A673 (cell line): Measurements from ENCODE around the gene AUP1. TPM values are rescaled to one million over a fixed set of nuclear protein-coding genes. Genes with fewer than 3 reads are reported as not detected.

ENCODE experiments used
- BruUV-seq: library from RNA; stranded (reverse); fragments of 400-500 nt; replicated peaks from 2 replicates; lab custom pipeline; 2021; lab: Mats Ljungman, UMichigan
- CTCF ChIA-PET: fragments of 300-600 bp; sonication (Branson Sonifier 250); formaldehyde crosslinking; loops from one replicate; lab custom pipeline; 2022; ENCODE audit warnings: antibody characterized with exemption; lab: Charles Lee
- POLR2A ChIA-PET: fragments of 300-600 bp; sonication (Branson Sonifier 250); formaldehyde crosslinking; loops from one replicate; lab custom pipeline; 2022; ENCODE audit warnings: antibody characterized with exemption; ENCODE audit not compliant: low non-redundant PET; lab: Charles Lee
- DNase-seq: peaks from one replicate; pipeline ENCODE4 v3.0.0-alpha.2; 2015; ENCODE audit warnings: low spot score
- H3K27ac ChIP-seq: fragments of 200-600 bp; sonication (generic); 2 replicates; pipeline ENCODE4 v1.5.1; 2016; ENCODE audit warnings: mixed run types, low read depth, mild to moderate bottlenecking, mixed read lengths, antibody characterized with exemption, low read length; ENCODE audit not compliant: poor library complexity, severe bottlenecking
- H3K27me3 ChIP-seq: fragments of 200-600 bp; sonication (generic); replicated peaks from 2 replicates; pipeline ENCODE4 v1.6.1; 2017; ENCODE audit warnings: mixed run types, low read depth, mild to moderate bottlenecking, mixed read lengths, antibody characterized with exemption, low read length; ENCODE audit not compliant: insufficient read depth, poor library complexity
- H3K36me3 ChIP-seq: fragments of 200-600 bp; sonication (generic); 2 replicates; pipeline ENCODE4 v1.6.1; 2016; ENCODE audit warnings: mixed run types, mild to moderate bottlenecking, mixed read lengths, antibody characterized with exemption, low read length; ENCODE audit not compliant: insufficient read depth, poor library complexity, severe bottlenecking
- H3K4me1 ChIP-seq: fragments of 200-600 bp; sonication (generic); 2 replicates; pipeline ENCODE4 v1.6.1; 2017; ENCODE audit warnings: mixed run types, mild to moderate bottlenecking, mixed read lengths, antibody characterized with exemption, low read length; ENCODE audit not compliant: insufficient read depth, poor library complexity, severe bottlenecking
- H3K4me3 ChIP-seq: fragments of 200-600 bp; sonication (generic); 2 replicates; pipeline ENCODE4 v1.5.1; 2016; ENCODE audit warnings: low read depth, mixed run types, mild to moderate bottlenecking, mixed read lengths, low read length; ENCODE audit not compliant: poor library complexity, severe bottlenecking
- H3K9me3 ChIP-seq: fragments of 200-600 bp; sonication (generic); 2 replicates; pipeline ENCODE4 v1.6.1; 2016; ENCODE audit warnings: mixed run types, low read depth, mild to moderate bottlenecking, mixed read lengths, antibody characterized with exemption, low read length; ENCODE audit not compliant: poor library complexity, severe bottlenecking
- CTCF ChIP-seq: fragments of 300-800, 200-600 bp; sonication (generic); conservative IDR thresholded peaks from 2 replicates; pipeline ENCODE4 v1.5.1; 2017; ENCODE audit warnings: low read depth, mild to moderate bottlenecking, antibody characterized with exemption, low read length, moderate library complexity, mixed read lengths
- EZH2 ChIP-seq: fragments of 200-600 bp; sonication (generic); IDR thresholded peaks from 2 replicates; pipeline ENCODE4 v1.6.1; 2017; ENCODE audit warnings: borderline replicate concordance, low read depth, mild to moderate bottlenecking, mixed read lengths, antibody characterized with exemption, low read length; ENCODE audit not compliant: poor library complexity, severe bottlenecking
- intact Hi-C: fragments of 100-400 bp; cut with micrococcal nuclease; formaldehyde crosslinking; loops from one replicate; pipeline ENCODE4 v1.10.0; 2022; ENCODE audit not compliant: unreplicated experiment
- total RNA-seq: library from RNA; stranded (reverse); gene quantifications from 2 replicates; pipeline ENCODE4 v1.2.3, GENCODE V29; 2021

AUP1 gene
- total RNA-seq, 1 experiment from 2014 or later, result 126 TPM

DNA sequence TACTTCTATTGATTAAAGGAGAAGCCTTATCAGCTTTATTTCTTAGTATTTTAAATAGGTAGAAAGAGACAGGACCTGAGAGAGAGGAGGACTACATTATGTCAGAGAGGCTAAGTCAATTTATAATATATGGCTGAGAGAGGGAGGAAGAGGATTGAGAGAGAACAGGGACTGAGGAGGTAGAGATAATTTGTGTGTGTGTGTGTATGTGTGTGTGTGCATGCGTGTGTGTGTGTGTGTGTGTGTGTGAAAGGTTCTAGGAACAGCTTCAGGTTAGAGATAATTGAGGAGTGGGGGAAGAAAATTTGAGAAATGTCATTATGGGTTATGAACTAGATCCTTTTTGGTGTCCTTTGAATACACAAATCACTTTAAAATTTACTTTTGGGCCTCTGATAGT, 40.2 kb upstream of the AUP1 start:
- Histone ChIP-seq H3K27ac (no peak overlapping the region), H3K4me3 (no peak overlapping the region), H3K9me3 (no peaks in the 10 kb centered on the region), H3K36me3 (no peaks in the 10 kb centered on the region), H3K4me1 (no peaks in the 10 kb centered on the region), H3K27me3 (no peaks in the 10 kb centered on the region)
- CTCF ChIA-PET, result no interaction called here
- BruUV-seq, result no TSS peak
- intact Hi-C loops, result no loop called here
- TF ChIP-seq CTCF (no peak), EZH2 (no peak)
- POLR2A ChIA-PET, result no interaction called here
- DNase-seq, result no peak

DNA sequence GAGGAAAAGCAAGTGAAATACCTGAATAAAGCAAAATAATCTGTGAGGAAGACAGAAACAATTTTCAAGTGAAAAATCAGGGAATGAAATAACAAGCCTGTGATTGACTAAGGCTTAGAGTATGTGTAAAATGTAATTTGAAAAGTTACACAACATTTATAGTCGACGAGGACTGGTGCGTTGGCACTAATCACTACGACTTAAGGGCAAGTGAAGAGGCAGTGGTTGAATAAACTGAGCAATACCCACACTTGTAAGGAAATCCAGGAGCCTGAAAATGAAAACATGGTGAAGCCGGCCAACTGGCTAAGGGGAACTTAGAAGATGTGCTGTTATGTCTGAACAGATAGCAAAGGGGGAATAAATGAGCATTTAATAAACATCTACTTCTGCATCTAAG, 38.4 kb upstream of the AUP1 start:
- H3K4me1 ChIP-seq, result no peaks in the 10 kb centered on the region
- H3K27me3 ChIP-seq, result no peaks in the 10 kb centered on the region
- no peak overlapping the region for H3K27ac ChIP-seq
- BruUV-seq, result no TSS peak
- intact Hi-C loops, result no loop called here
- ChIA-PET POLR2A (no interaction called here), CTCF (no interaction called here)
- no peak overlapping the region for H3K4me3 ChIP-seq
- no peaks in the 10 kb centered on the region for H3K9me3 ChIP-seq
- TF ChIP-seq CTCF (no peak), EZH2 (no peak)
- no peaks in the 10 kb centered on the region for H3K36me3 ChIP-seq
- no peak for DNase-seq

- no peaks in the 10 kb centered on the region for H3K4me1 ChIP-seq
- no peak overlapping the region for H3K4me3 ChIP-seq
- peak; percentile 85 for DNase-seq
- POLR2A ChIA-PET, result no interaction called here
- TF ChIP-seq CTCF (no peak), EZH2 (no peak)
- H3K9me3 ChIP-seq, result no peaks in the 10 kb centered on the region
- CTCF ChIA-PET, result interaction anchor here (0.5 kb wide), 1 partner anchor 193 kb away, joined by 3 read pairs; no protein-coding TSS in a partner anchor
- H3K27me3 ChIP-seq, result no peaks in the 10 kb centered on the region
- H3K27ac ChIP-seq, result no peak overlapping the region
- intact Hi-C loops, result no loop called here
- H3K36me3 ChIP-seq, result no peaks in the 10 kb centered on the region
- BruUV-seq, result no TSS peak
These were observed 37.2 kb upstream of the AUP1 start for GRCh38 chr2:74566754-74567085.
